GM20431 (cell line): ENCODE measurements around the gene SIK2.

Experiments used
- in situ Hi-C: fragments of 300-500 bp; cut with MseI, MboI; formaldehyde crosslinking; loops from one replicate; pipeline ENCODE4 v1.15.0; 2020; ENCODE audit warnings: low sequenced_read_pairs; ENCODE audit not compliant: unreplicated experiment

SIK2 gene

DNA sequence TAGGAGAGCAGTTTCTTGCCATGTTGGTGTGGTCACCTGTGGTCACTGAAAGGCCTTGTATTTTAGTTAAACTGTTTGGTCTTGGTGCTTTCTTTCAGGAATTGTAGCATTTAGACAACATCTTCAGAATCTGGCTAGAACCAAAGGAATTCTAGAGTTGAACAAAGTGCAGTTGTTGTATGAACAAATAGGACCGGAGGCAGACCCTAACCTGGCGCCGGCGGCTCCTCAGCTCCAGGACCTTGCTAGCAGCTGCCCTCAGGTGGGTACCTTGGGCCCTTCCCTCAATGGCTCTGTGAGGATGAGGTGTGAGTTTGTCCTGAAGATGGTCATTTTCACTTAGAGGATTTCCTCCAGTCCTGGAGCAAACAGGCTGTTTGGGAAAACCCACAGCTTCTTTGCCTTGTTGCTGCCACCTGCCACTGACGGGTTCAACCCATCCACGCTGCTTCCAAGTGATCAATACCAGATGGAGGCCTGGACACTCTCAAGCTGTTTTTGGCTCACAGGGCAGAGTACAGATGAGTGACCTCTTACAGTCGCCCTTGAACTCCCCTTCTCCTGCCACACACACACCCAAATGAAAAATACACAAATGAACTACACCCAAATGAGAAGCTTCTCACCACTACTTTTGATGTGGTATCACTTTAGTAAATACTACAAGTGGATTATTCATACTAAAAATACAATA lies 118.7 kb downstream of the SIK2 start:
- in situ Hi-C loops = no loop called here

- in situ Hi-C loops = no loop called here
Observed at GRCh38 chr11:111722501-111722900, 120.3 kb downstream of the SIK2 start.

GRCh38 chr11:111723595-111723994 lies 121.3 kb downstream of the SIK2 start:
- in situ Hi-C loops = no loop called here

DNA sequence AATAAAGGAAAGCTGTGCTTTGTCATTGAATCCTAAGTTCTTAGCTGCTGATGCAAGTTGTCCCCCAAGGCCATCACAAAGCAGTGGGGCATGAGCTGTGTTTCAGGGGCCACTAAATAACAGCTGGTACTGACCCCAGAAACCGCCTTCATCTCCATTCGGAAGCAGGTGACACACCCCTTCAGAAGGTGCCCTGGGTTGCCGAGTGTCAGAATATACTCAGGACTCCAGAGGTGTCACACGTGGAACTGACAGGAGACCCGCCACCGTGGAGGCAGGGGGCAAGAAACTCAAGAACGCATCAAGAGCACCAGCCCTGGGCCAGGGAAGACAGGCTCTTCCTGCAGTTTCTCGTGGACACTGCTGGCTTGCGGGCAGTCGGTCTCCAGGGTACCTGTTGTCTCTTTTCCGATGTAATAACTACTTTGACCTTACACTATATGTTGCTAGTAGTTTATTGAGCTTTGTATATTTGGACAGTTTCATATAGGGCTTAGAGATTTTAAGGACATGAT lies 122.4 kb downstream of the SIK2 start:
- in situ Hi-C loops = no loop called here

GRCh38 chr11:111725621-111726020 lies 123.4 kb downstream of the SIK2 start:
- in situ Hi-C loops = no loop called here

GRCh38 chr11:111726301-111726713 lies 124.1 kb downstream of the SIK2 start:
- in situ Hi-C loops = no loop called here

DNA sequence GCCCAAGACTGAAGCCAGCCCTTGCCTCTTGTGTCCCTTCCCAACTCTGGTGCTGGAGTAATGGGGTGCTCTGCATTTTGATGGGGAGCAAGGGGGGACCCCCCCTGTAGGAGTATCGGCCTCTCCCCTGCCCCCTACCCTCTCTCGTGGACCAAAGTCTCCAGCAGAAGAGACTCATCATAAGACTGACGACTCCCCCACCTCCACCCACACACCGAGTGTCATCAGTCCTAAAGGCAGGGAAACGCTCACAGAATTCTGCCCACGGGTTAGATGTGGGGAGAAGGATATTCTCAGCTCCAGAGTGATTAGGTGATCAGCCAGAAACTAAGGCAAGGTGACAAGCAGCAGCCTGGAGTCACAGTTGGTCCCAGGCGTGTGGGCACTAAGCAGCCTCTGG lies 125.2 kb downstream of the SIK2 start:
- in situ Hi-C loops = no loop called here

DNA sequence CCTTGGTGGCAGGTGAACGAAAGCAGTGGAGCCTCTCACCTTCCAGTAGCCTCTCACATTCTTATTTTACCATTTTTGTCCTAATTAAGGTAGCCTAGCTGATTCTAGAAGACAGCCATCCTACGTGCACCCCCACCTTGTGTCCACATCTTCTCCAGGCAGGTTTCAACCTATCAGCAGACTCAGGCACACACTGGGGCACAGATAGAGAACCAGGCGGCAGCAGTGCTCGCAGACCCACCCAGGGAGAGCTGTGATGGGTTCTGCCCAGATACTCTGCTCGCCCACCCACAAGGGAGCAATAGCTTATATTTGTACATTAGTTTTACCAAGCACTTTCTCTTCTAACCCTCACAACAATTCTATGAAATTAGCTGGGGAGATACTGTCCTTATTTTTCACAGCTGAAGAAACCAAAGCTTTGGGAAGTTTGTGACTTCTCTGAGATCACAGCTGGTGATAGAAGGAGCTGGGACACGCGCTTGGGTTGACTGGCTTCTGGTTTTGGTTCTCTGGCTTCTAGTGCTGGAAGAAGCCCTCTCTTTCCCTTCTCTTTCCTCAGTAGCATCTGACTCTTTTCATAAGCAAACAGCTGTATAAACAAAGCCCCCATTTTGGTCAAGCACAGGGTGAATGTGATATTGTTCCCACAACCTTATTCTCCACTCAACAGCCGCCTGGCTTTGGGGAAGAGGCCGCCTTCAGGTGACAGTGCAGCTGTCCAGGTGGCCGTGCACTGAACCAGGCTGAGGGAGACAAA lies 127.0 kb downstream of the SIK2 start:
- in situ Hi-C loops = no loop called here

- in situ Hi-C loops = no loop called here
Observed at GRCh38 chr11:111729831-111730311, 127.6 kb downstream of the SIK2 start.

GRCh38 chr11:111730871-111731591 lies 128.8 kb downstream of the SIK2 start:
- in situ Hi-C loops = no loop called here

DNA sequence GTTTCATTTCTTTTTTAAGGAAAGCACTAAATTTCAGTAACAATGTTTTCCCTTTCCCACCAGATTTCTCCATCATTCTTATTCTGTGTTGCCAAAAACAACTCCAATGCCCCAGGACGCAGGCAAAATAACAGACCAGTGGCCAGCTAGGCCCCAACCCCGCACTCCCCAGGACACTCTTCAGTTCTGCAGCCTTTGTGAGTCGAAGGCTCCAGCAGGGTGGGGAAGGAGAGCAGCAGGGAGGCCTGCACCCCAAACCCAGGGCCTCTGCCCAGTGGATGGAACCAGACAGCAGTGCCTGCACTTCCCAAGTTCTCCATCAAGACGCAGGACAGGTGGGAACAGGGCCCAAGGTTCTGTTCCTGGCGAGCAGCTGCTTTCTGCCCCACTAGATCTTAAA lies 129.6 kb downstream of the SIK2 start:
- in situ Hi-C loops = no loop called here

- in situ Hi-C loops = no loop called here
Observed at GRCh38 chr11:111733016-111733415, 130.8 kb downstream of the SIK2 start.

DNA sequence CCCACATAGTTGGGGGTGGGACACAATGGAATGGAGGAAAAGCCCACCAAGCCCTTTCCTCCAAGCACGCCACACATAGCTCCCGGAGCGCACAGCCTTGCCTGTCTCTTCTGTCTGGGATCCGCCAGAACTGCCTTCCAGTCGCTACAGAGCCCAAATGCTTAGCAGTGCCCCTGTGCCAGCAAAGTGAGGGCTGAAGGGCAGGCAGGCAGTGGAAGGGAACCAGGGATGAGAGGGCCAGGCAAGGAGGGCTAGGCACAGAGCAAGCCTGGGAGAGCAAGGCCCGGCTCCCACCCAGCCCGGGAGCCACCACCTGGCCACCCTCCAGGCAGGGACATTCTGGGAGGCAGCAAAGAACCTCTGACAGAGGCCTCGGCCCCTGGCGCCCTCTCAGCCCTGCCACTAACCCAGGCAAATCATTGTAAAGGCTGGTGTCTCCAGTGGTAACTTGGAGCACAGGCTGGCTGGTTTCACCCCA lies 131.4 kb downstream of the SIK2 start:
- in situ Hi-C loops = no loop called here

- in situ Hi-C loops = no loop called here
Observed at GRCh38 chr11:111734101-111734953, 132.1 kb downstream of the SIK2 start.

DNA sequence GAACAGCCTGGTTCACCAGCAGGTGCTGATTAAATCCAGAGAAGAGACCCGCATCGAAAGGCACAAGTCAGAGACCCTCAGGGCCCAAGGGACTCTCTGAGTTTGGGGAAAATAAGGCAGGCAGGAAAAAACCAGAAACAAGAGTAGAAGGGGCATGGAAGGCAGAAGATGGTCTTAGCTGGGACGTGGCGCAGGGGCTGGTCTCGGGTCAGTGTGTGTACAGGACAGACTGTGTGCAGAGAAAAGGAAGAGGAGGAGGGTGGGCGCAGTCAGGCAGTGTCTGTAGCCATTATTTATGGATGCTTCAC lies 132.7 kb downstream of the SIK2 start:
- in situ Hi-C loops = no loop called here

GRCh38 chr11:111735262-111736116 lies 133.2 kb downstream of the SIK2 start:
- in situ Hi-C loops = no loop called here

GRCh38 chr11:111736181-111736590 lies 133.9 kb downstream of the SIK2 start:
- in situ Hi-C loops = no loop called here

GRCh38 chr11:111736621-111737443 lies 134.6 kb downstream of the SIK2 start:
- in situ Hi-C loops = no loop called here
